HG03175 (cell line): ENCODE measurements around the gene HECW1.
"Not testable (repeated sequence)": the region's sequence is repeated elsewhere in the genome, so short reads cannot be mapped to it uniquely, and the experiment has no call there.

ENCODE experiments used
- ATAC-seq: cut with Tn5 transposase; IDR thresholded peaks from one replicate; pipeline ENCODE4 v1.9.1; 2021; ENCODE audit warnings: mild to moderate bottlenecking, moderate library complexity; ENCODE audit not compliant: unreplicated experiment

Gene HECW1

GRCh38 chr7:43111630-43112458 is 603 bp upstream of the HECW1 start:
- no peak for ATAC-seq

- ATAC-seq = no peak
Observed at GRCh38 chr7:43112941-43113621, 634 bp downstream of the HECW1 start.

GRCh38 chr7:43113622-43114457 is 1.4 kb downstream of the HECW1 start:
- no peak for ATAC-seq

GRCh38 chr7:43114458-43114780 is 2.0 kb downstream of the HECW1 start:
- no peak for ATAC-seq

GRCh38 chr7:43116451-43116850 is 4.0 kb downstream of the HECW1 start:
- no peak for ATAC-seq

- ATAC-seq = no peak
Observed at GRCh38 chr7:43117095-43117494, 4.6 kb downstream of the HECW1 start.

- ATAC-seq = no peak
Observed at GRCh38 chr7:43117861-43118260, 5.4 kb downstream of the HECW1 start.

- ATAC-seq = no peak
Observed at GRCh38 chr7:43118313-43118712, 5.9 kb downstream of the HECW1 start.

GRCh38 chr7:43119371-43120075 is 7.1 kb downstream of the HECW1 start:
- no peak for ATAC-seq

- ATAC-seq = no peak
Observed at GRCh38 chr7:43121973-43122372, 9.5 kb downstream of the HECW1 start.

GRCh38 chr7:43123457-43123856 is 11.0 kb downstream of the HECW1 start:
- no peak for ATAC-seq

GRCh38 chr7:43124388-43124787 is 11.9 kb downstream of the HECW1 start:
- no peak for ATAC-seq

- no peak for ATAC-seq
Observed at GRCh38 chr7:43130347-43130746, 17.9 kb downstream of the HECW1 start.

GRCh38 chr7:43135129-43135528 is 22.7 kb downstream of the HECW1 start:
- no peak for ATAC-seq

- ATAC-seq = no peak
Observed at GRCh38 chr7:43136064-43136463, 23.6 kb downstream of the HECW1 start.

- ATAC-seq = not testable (repeated sequence)
Observed at GRCh38 chr7:43137121-43137744, 24.8 kb downstream of the HECW1 start.

GRCh38 chr7:43137811-43138210 is 25.4 kb downstream of the HECW1 start:
- ATAC-seq = no peak

- ATAC-seq = no peak
Observed at GRCh38 chr7:43138710-43139109, 26.3 kb downstream of the HECW1 start.

GRCh38 chr7:43139137-43139536 is 26.7 kb downstream of the HECW1 start:
- ATAC-seq = no peak

- ATAC-seq = no peak
Observed at GRCh38 chr7:43140186-43140585, 27.7 kb downstream of the HECW1 start.

- ATAC-seq = no peak
Observed at GRCh38 chr7:43141091-43141490, 28.6 kb downstream of the HECW1 start.
